IPS-20b (cell line): ENCODE data around the gene CACNA1I.
A peak's percentile ranks its signal among the peaks of the same experiment; 100 is the strongest.

Experiments used
- H3K27ac ChIP-seq: one replicate; pipeline ENCODE4 v1.5.1; 2013; ENCODE audit warnings: low read length
- H3K27me3 ChIP-seq: 2 replicates; pipeline ENCODE4 v1.6.1; 2013; ENCODE audit warnings: mild to moderate bottlenecking, low read length, inconsistent platforms; ENCODE audit not compliant: insufficient read depth
- H3K36me3 ChIP-seq: 2 replicates; pipeline ENCODE4 v1.6.1; 2013; ENCODE audit warnings: low read depth, mild to moderate bottlenecking, inconsistent platforms, low read length, moderate library complexity; ENCODE audit not compliant: insufficient read depth
- H3K4me1 ChIP-seq: 2 replicates; pipeline ENCODE4 v1.6.1; 2013; ENCODE audit warnings: mild to moderate bottlenecking, control low read depth, inconsistent platforms, low read length, moderate library complexity; ENCODE audit not compliant: insufficient read depth
- H3K4me3 ChIP-seq: 2 replicates; pipeline ENCODE4 v1.5.1; 2013; ENCODE audit warnings: mild to moderate bottlenecking, low read length, inconsistent platforms
- H3K9ac ChIP-seq: 2 replicates; pipeline ENCODE4 v1.6.1; 2013; ENCODE audit warnings: low read depth, mild to moderate bottlenecking, inconsistent platforms, low read length, moderate library complexity
- H3K9me3 ChIP-seq: 2 replicates; pipeline ENCODE4 v1.6.1; 2013; ENCODE audit warnings: mild to moderate bottlenecking, low read depth, low read length, inconsistent platforms; ENCODE audit not compliant: insufficient read depth

The CACNA1I gene

DNA sequence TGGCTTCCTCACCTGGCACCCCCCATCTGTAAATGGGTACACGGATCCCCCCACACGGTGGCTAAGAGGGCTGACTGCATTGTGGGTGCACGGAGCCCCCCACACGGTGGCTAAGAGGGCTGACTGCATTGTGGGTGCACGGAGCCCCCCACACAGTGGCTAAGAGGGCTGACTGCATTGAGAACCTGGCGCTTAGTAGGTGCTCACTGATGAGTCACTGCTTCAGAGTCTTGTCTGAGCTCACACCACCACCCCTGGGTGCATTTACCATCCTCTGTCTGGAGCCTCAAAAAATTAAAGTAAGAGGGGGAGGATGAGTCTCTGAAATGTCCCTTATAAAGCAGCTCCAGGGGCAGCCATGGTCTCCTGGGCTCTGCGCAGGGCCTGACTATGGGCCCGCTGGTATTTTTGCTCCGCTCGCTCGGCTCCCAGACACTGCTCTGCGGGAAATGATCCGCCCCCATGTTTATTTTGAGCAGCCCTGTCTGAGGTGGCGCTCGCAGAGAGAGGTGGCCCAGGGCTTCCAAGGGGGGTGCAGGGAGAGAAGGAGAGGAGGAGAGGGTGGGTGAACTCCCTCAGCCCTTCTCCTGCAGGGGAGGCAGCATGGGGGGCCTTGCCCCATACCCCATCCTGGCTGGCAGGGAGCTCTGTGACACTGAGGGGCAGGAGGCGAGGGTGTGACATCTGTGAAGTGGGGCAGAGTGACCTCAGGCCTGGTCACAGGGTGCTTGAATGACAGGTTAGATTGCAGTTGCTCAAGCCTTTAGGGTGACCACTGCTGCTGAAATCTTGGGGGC is 82.6 kb downstream of the CACNA1I start:
- Histone ChIP-seq H3K27me3 (no peaks in the 10 kb centered on the region; the same call in 1 of the 2 replicates), H3K36me3 (no peaks in the 10 kb centered on the region), H3K9ac (no peak overlapping the region), H3K4me3 (no peak overlapping the region), H3K27ac (no peak overlapping the region), H3K4me1 (no peaks in the 10 kb centered on the region), H3K9me3 (no peaks in the 10 kb centered on the region)

DNA sequence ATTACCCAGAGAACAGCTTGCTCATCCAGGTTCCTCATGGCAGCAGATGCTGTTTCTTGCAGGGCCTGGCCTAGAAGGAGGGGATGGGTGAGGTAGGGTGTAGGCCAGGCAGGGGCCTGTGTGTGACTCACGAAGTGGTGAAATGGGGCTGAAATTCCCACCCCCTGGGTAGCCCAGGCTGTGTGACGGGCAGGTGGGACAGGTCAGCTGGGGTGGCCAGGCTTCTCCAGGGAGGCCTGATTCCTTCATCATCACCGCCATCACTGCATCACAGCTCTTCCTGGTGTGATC is 83.2 kb downstream of the CACNA1I start:
- Histone ChIP-seq H3K36me3 (no peaks in the 10 kb centered on the region), H3K9ac (no peak overlapping the region), H3K27ac (no peak overlapping the region), H3K4me3 (no peak overlapping the region), H3K4me1 (no peaks in the 10 kb centered on the region), H3K27me3 (peaks cover 4% of the 10 kb centered on the region; the same call in 1 of the 2 replicates), H3K9me3 (no peaks in the 10 kb centered on the region)

GRCh38 chr22:39654131-39654926 is 83.8 kb downstream of the CACNA1I start:
- Histone ChIP-seq H3K36me3 (no peaks in the 10 kb centered on the region), H3K9ac (no peak overlapping the region), H3K9me3 (no peaks in the 10 kb centered on the region), H3K4me1 (no peaks in the 10 kb centered on the region), H3K27ac (no peak overlapping the region), H3K4me3 (no peak overlapping the region), H3K27me3 (peaks cover 8% of the 10 kb centered on the region)

DNA sequence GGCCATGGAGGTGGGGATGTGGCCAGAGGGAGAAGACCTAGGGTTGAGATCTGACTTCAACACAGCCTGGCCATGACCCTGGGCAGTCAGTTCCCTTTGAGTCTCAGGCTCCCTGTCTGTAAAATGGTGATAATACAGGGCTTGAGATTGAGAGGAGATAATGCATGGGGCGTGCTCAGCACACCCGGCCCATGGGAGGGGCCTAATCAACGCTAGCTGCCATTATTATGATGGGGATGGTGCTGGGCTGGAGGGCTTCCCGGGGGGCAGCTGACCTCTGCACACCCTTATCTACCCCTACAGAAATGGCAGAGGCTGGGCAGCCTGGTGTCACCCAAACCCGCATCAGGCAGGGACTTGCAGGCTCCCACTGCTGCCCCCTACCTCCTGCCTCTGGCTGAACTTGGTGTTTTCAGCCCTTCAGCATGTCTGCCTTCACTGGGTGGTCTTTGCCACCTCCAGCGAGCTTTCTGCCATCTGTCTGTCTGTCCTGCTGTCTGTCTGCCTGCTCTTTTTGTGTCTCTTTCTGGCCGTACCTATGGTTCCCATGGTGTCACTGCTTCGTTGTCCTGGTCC is 84.5 kb downstream of the CACNA1I start:
- H3K4me3 ChIP-seq: no peak overlapping the region
- no peaks in the 10 kb centered on the region for H3K9me3 ChIP-seq
- H3K4me1 ChIP-seq: no peaks in the 10 kb centered on the region
- no peak overlapping the region for H3K9ac ChIP-seq
- no peak overlapping the region for H3K27ac ChIP-seq
- H3K36me3 ChIP-seq: no peaks in the 10 kb centered on the region
- peaks cover 12% of the 10 kb centered on the region for H3K27me3 ChIP-seq

- Histone ChIP-seq H3K27ac (no peak overlapping the region), H3K9me3 (no peaks in the 10 kb centered on the region), H3K9ac (no peak overlapping the region), H3K36me3 (no peaks in the 10 kb centered on the region), H3K27me3 (peaks cover 19% of the 10 kb centered on the region), H3K4me1 (no peaks in the 10 kb centered on the region), H3K4me3 (no peak overlapping the region)
Measured at GRCh38 chr22:39655831-39656230, 85.3 kb downstream of the CACNA1I start.

- peaks cover 29% of the 10 kb centered on the region for H3K27me3 ChIP-seq
- no peaks in the 10 kb centered on the region for H3K9me3 ChIP-seq
- H3K4me1 ChIP-seq: no peaks in the 10 kb centered on the region
- H3K9ac ChIP-seq: no peak overlapping the region
- H3K36me3 ChIP-seq: no peaks in the 10 kb centered on the region
- no peak overlapping the region for H3K27ac ChIP-seq
- no peak overlapping the region for H3K4me3 ChIP-seq
Measured at GRCh38 chr22:39656495-39657490, 86.2 kb downstream of the CACNA1I start.

DNA sequence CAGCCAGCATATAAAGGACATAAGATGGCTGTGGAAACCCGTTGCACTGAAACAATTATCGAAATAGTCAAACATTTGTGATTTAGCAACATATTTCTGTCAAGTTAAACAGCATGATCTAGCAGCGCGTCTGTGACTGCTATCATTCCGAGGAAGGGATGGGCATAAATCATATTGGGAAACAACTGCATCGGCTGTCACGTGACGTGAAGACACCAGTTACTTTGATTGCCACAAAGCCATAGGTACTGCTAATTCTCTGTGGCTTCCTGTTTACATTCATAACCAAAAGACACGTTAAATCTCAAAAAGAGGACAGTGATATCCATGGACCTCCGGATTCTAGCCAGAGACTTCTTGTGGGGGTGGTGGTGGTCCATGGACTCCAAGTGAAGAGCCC is 87.8 kb downstream of the CACNA1I start:
- no peaks in the 10 kb centered on the region for H3K36me3 ChIP-seq
- H3K9ac ChIP-seq: no peak overlapping the region
- H3K4me1 ChIP-seq: no peaks in the 10 kb centered on the region
- H3K27ac ChIP-seq: no peak overlapping the region
- no peaks in the 10 kb centered on the region for H3K9me3 ChIP-seq
- H3K4me3 ChIP-seq: no peak overlapping the region
- H3K27me3 ChIP-seq: peaks cover 44% of the 10 kb centered on the region

GRCh38 chr22:39658806-39659463 is 88.4 kb downstream of the CACNA1I start:
- Histone ChIP-seq H3K36me3 (no peaks in the 10 kb centered on the region), H3K27ac (no peak overlapping the region), H3K27me3 (peaks cover 50% of the 10 kb centered on the region), H3K4me1 (peaks cover 3% of the 10 kb centered on the region; the same call in 1 of the 2 replicates), H3K9ac (no peak overlapping the region), H3K9me3 (no peaks in the 10 kb centered on the region), H3K4me3 (no peak overlapping the region)

- Histone ChIP-seq H3K27me3 (peaks cover 62% of the 10 kb centered on the region), H3K27ac (no peak overlapping the region), H3K9me3 (no peaks in the 10 kb centered on the region), H3K4me1 (peaks cover 6% of the 10 kb centered on the region; the same call in 1 of the 2 replicates), H3K36me3 (no peaks in the 10 kb centered on the region), H3K4me3 (peak overlapping the region; percentile 68; the same call in 1 of the 2 replicates), H3K9ac (no peak overlapping the region)
Measured at GRCh38 chr22:39661501-39661841, 90.9 kb downstream of the CACNA1I start.

DNA sequence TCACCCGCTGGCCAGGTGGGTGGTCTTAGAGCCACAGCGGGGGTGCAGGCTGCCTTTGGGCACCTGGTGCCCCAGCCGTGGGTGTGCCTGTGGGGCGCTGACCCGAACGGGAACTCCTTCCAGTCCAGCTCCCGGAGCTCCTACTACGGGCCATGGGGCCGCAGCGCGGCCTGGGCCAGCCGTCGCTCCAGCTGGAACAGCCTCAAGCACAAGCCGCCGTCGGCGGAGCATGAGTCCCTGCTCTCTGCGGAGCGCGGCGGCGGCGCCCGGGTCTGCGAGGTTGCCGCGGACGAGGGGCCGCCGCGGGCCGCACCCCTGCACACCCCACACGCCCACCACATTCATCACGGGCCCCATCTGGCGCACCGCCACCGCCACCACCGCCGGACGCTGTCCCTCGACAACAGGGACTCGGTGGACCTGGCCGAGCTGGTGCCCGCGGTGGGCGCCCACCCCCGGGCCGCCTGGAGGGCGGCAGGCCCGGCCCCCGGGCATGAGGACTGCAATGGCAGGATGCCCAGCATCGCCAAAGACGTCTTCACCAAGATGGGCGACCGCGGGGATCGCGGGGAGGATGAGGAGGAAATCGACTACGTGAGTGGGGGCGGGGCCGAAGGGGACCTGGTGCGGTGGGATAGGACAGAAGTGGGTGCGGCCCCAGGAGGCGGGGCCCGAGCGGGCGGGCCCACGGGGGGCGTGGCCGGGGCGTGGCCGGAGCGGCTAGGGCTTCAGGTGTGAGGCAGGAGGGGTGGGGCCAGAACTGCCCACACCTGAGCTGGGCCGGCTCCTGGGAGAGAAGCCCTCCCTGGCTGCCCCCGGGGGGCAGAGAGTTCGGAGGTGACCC is 91.5 kb downstream of the CACNA1I start:
- H3K9ac ChIP-seq: no peak overlapping the region; the same call in 1 of the 2 replicates
- H3K27me3 ChIP-seq: peaks cover 62% of the 10 kb centered on the region
- no peak overlapping the region for H3K27ac ChIP-seq
- H3K9me3 ChIP-seq: no peaks in the 10 kb centered on the region
- peak overlapping the region; percentile 68 for H3K4me3 ChIP-seq
- no peaks in the 10 kb centered on the region for H3K36me3 ChIP-seq
- peaks cover 6% of the 10 kb centered on the region; the same call in 1 of the 2 replicates for H3K4me1 ChIP-seq
